Measurements from ENCODE around the gene PRKCH.

PRKCH gene

DNA sequence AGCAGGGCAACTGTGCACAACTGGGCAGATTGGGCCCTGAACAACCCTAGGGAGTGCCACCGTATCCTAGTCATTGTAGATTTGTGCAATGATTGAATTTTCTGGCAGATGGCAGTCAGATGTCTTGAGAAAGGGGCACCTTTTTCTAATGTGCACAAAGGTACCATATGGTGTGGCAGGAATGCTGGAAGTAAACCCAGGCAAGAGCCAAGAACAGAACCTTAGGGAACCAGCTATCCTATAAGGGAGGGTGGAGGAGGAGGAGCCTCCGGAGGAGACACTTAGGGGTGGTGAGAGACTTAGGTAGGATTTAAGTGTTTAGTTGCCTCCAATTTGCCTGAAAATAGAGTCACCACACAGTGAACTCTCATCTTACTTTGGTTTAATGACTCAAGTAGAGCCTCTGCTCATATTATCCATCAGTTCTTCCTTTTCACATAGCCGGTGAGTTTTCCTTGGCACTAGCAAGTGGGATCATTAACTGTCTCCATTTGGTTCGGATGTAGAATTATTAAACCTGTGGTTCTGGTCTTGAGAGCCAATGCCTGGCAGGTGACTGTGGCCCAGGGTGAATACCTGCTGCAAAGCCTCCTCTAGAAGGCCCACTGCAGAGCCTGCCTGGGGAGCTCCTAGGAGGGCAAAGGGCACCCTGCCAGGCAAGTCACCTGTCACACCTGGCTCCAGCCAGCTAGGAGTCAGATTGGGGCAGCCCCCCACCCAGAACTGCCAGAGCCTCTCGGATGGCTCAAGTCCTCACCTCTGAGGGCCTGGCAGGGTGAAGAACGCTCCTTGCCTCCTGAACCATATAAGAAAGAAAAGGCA lies 189.6 kb downstream of the PRKCH start:
- FAIRE-seq = peak; percentile 77
- no peak for DNase-seq (ENCODE audit: low spot score)

GRCh38 chr14:61511558-61511948 lies 190.2 kb downstream of the PRKCH start:
- peak; percentile 75 for FAIRE-seq

GRCh38 chr14:61512026-61512834 lies 190.9 kb downstream of the PRKCH start:
- FAIRE-seq = peak; percentile 29
- DNase-seq (ENCODE audit: low spot score) = no peak

More at GRCh38 chr14:61511558-61511948, 190.2 kb downstream of the PRKCH start:
- DNase-seq (ENCODE audit: low spot score) = peak; percentile 25

GRCh38 chr14:61513986-61514830 lies 192.8 kb downstream of the PRKCH start:
- peak; percentile 68 for FAIRE-seq
- no peak for DNase-seq (ENCODE audit: low spot score)

DNA sequence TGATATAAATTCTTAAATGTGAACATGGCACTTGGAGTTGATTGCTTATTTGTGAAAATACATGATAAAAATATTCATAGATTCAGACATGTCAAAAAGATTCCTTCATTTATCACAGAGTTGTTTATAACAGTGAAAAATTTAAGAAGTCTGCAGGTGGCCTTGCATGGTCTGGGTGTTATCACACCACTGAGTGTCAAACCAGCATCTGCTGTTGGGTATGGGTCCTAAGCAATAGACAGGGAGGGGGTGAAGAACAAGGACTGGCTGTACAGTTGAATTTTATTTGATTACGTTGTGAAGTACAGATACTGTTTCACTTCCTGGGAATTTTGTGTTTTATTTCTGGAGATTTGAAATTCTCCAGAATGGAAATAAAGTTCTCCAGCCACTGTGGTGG lies 193.5 kb downstream of the PRKCH start:
- no peak for FAIRE-seq

GRCh38 chr14:61515436-61516117 lies 194.2 kb downstream of the PRKCH start:
- FAIRE-seq (no peak), DNase-seq (ENCODE audit: low spot score) (no peak)

More for the DNA sequence above, 193.5 kb downstream of the PRKCH start:
- DNase-seq (ENCODE audit: low spot score) = no peak

DNA sequence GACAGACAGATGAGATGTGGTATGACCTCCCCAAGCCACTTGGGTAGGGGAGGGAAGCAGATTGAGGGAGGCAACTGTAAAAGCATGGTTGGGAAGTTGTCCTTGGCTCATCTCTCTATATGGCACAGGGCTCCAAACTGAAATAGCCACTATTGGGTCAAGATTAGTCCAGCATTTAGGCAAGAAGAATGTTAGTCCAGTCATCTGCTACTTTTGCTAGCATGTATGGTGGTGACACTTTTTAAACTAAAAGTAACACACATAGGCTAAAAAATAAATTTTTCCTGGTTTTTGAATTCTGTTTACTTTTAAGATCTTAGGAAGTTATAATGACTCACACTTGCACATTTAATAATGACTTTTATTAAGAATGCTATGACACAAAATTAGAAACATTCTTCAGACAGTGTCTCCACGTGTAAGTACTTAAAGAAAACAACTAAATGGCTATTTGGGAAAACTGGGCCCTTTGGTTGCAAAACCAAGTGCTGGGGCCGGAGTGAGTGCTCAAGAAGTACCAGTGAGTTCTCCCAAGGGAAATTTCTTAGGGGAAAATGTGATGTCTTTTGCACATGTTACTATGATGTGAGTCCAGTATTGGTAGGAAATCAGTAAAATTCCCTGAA lies 194.9 kb downstream of the PRKCH start:
- DNase-seq (ENCODE audit: low spot score) (no peak), FAIRE-seq (no peak)

DNA sequence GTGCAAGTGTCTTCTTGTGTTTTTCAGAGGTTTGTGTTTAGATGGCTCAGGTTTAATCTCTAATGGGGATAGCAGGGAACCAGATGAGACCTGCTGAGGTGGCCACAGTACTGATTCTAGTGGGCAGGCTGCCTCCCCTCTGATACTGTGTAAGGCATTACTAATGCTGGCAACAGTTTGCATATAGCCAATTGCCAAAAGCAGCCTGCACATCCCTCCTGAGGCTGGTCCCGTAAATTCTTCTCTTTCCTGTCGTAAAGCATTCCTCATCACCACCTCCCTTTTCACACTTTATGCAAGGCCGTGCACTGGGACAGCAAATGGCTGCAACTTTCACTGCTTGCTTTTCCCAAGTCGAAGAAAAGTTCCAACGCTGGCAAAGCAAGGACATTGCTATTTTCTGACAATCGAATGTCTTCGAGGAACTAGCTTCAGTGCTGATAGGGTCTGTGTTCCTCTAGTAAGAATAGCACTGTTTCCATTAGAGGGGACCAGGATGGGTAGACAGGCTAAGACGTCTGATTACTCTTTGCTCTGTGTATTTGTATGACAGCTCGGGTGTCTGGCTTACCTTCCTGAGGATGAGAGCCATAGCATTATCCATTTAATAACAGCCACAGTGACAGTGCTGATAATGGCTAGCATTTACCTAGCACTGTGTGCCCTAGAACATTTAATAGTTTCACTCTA lies 195.7 kb downstream of the PRKCH start:
- FAIRE-seq (no peak), DNase-seq (ENCODE audit: low spot score) (no peak)

DNA sequence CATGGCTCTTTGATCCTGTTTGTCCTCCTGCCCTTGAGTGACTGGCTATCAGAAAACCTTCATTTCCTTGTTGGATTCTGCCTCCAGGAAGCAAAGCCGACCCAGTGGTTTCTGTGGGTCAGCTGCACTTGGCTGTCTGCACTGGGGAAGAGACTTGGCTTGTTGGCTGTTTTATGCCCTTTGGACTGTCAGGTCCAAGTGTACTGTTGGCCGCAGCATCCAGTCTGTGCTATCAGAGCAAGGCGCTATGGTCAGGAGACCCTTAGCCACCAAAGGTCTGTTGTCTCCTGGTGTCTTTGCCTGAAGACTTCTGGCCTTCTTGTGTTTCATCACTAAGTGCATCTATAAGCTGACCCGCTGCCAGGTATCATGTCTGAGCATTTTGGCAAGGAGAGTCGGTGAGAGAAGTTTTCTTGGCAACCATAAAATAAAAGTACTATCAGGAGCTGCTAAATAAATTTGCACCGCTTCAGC lies 196.6 kb downstream of the PRKCH start:
- no peak for FAIRE-seq

DNA sequence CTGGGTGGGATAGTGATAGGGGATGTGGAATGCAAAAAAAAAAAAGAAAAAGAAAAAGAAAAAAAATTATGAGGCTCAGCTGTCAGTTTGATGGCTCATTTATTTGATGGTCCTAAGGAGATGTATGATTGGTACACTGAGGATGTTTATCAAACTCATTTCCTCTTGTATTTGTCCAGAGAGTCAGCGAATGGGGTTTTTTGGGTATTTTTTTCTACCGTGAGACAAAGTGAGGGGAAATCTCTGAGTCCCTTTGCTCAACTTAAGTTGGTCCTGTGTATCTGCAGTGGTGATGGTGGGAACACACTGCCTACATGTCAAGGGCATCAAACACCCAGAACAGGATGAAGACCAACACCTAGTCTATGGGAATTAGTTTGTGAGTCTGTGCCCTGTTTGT lies 197.0 kb downstream of the PRKCH start:
- no peak for FAIRE-seq
- DNase-seq (ENCODE audit: low spot score) = no peak

More for the DNA sequence above, 196.6 kb downstream of the PRKCH start:
- DNase-seq (ENCODE audit: low spot score) = no peak

DNA sequence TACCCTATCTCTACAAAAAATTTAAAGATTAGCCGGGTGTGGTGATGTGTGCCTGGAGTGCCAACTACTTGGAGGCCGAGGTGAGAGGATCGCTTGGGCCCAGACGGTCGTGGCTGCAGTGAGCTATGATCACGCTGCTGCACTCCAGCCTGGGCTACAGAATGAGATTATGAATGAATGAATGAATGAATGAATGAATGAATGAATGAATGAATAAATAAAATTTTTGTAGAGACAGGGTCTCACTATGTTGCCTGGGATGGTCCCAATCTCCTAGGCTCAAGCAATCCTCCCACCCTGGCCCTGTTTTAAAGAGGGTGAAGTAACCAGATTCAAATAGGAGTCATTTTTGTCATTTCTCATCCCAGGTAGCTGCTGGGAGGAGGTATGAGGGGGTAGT lies 197.7 kb downstream of the PRKCH start:
- FAIRE-seq (no peak), DNase-seq (ENCODE audit: low spot score) (no peak)

DNA sequence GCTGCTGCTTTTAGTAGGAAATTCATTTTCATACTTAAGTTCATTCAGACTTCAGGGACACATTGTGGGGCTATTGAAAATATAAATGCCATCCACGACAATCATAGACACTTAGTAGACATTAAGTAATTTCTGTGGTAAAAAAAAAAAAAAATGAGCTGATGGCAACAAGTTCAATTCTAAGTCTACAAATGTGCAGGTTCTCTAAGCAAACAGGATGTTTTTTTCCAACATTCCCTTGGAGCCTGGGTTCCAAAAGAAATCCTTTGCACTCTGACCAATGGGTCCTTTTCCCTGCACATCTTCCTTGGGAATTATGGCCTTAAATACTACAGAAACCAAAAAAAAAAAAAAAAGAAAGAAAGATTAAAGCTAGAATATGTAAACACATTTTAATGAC lies 198.4 kb downstream of the PRKCH start:
- DNase-seq (ENCODE audit: low spot score) (no peak), FAIRE-seq (no peak)

- no peak for DNase-seq (ENCODE audit: low spot score)
- FAIRE-seq = no peak
Measured at GRCh38 chr14:61520576-61520975, 199.2 kb downstream of the PRKCH start.

- no peak for FAIRE-seq
- DNase-seq (ENCODE audit: low spot score) = no peak
Measured at GRCh38 chr14:61521773-61522172, 200.4 kb downstream of the PRKCH start.

GRCh38 chr14:61523751-61524150 lies 202.4 kb downstream of the PRKCH start:
- FAIRE-seq = no peak
- DNase-seq (ENCODE audit: low spot score) = no peak

DNA sequence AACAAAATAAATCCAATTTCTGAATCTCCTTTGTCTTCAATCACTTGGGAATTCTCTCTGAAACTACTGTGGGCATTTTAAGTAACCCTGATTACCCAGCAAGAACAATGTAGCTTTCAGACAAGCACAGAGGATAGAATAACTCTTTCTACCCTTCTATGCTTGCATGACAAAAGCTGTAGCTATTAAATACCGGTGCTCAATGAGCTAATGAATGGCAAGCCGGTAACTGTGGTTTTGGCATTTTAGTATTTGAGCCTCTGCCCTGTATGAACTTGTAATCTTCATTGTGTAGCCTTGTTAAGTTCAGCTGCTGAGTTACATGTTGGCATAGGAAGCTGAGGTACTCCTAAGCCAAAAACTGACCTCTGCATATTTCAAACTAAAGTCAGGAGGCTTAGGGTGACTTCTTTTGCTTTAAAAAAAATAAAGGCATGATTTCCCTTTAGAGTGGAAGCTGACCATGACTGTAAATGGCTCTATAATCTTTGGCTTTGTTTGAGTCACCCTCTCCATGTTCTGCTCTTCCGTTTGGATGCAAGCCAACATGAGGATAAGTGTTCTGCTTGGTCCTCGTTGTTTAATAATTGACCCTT lies 202.9 kb downstream of the PRKCH start:
- DNase-seq (ENCODE audit: low spot score) (peak; percentile 93), FAIRE-seq (peak; percentile 93)

DNA sequence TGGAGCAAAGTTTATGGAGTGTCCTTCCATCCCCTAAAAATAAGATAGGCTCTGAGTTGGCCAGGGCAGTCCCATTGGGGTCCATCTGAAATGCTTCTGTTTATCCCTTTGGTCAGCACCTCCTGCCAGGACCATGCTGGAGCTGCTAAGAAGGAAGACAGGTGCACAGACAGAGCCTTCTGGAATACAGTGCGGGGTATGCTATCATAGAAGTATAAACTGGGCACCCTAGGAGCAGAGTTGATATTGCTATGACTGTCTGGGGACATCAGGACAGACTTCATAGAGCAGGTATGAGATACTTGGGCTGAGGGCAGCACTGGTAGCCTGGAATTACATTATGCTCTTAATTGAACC lies 203.5 kb downstream of the PRKCH start:
- FAIRE-seq (no peak), DNase-seq (ENCODE audit: low spot score) (no peak)

- peak; percentile 92 for FAIRE-seq
Measured at GRCh38 chr14:61525293-61526011, 204.1 kb downstream of the PRKCH start.

More at GRCh38 chr14:61525293-61526011, 204.1 kb downstream of the PRKCH start:
- DNase-seq (ENCODE audit: low spot score) = peak; percentile 98
